Gastroesophageal sphincter (tissue), 4 donors: Measurements from ENCODE around the gene EXOC4. TPM values are rescaled to one million over a fixed set of nuclear protein-coding genes. Genes with fewer than 3 reads are reported as not detected.

Source experiments
- ATAC-seq: fragments of 150-250 bp; one replicate; pipeline ENCODE4 v1.9.1; 2016; ENCODE audit warnings: mild to moderate bottlenecking, moderate library complexity
- H3K27ac ChIP-seq, 4 donors: fragments of 200-600 bp; sonication (generic) in 3 of 4; 1 replicate in 3 of 4; 2 replicates in 1 of 4; pipeline ENCODE4 v1.5.1; 2016 to 2019
- H3K27me3 ChIP-seq: fragments of 200-600 bp; sonication (generic); one replicate; pipeline ENCODE4 v1.5.1; 2019
- H3K36me3 ChIP-seq, 2 donors: fragments of 200-600 bp; sonication (generic); one replicate each; pipeline ENCODE4 v1.5.1; 2019; ENCODE audit warnings: control low read depth in 1 of 2
- H3K4me1 ChIP-seq, 3 donors: fragments of 200-600 bp; sonication (generic); 1 replicate in 2 of 3; 2 replicates in 1 of 3; pipeline ENCODE4 v1.5.1; 2016 to 2019; ENCODE audit warnings: control low read depth in 2 of 3
- H3K4me3 ChIP-seq, 2 donors: fragments of 200-600 bp; sonication (generic); one replicate each; pipeline ENCODE4 v1.5.1; 2019; ENCODE audit warnings: mild to moderate bottlenecking in 1 of 2, moderate library complexity in 1 of 2
- H3K9me3 ChIP-seq, 3 donors: fragments of 200-600 bp; sonication (generic); one replicate each; pipeline ENCODE4 v1.5.1; 2017 to 2019; ENCODE audit warnings: control low read depth in 2 of 3
- CTCF ChIP-seq, 4 experiments: fragments of 200-600 bp in 2 of 4; fragments of 450-650 bp in 2 of 4; sonication (generic) in 1 of 4; IDR thresholded peaks; one replicate each; pipeline ENCODE4 v1.5.1; 2017 to 2019; ENCODE audit warnings: antibody characterized with exemption in 4 of 4, mild to moderate bottlenecking in 2 of 4, moderate library complexity in 2 of 4
- EP300 ChIP-seq: sonication (generic); formaldehyde crosslinking; IDR thresholded peaks from one replicate; pipeline ENCODE4 v1.6.1; 2017; ENCODE audit warnings: antibody characterized with exemption, mild to moderate bottlenecking
- POLR2A ChIP-seq, 2 donors: fragments of 450-650 bp; IDR thresholded peaks; one replicate each; pipeline ENCODE4 v1.6.1; 2017; ENCODE audit warnings: antibody characterized with exemption in 2 of 2, mild to moderate bottlenecking in 2 of 2, moderate library complexity in 1 of 2
- POLR2AphosphoS5 ChIP-seq: sonication (generic); formaldehyde crosslinking; IDR thresholded peaks from one replicate; pipeline ENCODE4 v1.6.1; 2017; ENCODE audit warnings: antibody characterized with exemption
- whole genome bisulfite sequencing, 2 donors: methylation state at CpG; one replicate each; pipeline ENCODE4 v1.1.5; 2018; ENCODE audit warnings: low coverage in 1 of 2; 5-methylcytosine and 5-hydroxymethylcytosine counted together
- total RNA-seq, 4 donors: library from RNA; depleted of rRNA; stranded (reverse); fragments of >200 nt; gene quantifications; one replicate each; pipeline ENCODE4 v1.1.0, GENCODE V29; 2016

Gene EXOC4
- total RNA-seq, 4 donors from 2014 or later: 46.3 to 85.8 (median 51.9) TPM

- WGBS, 2 donors: 99 to 100% methylated on average over 3 to 5 of the region's 5 CpGs
- no peak for ATAC-seq
- no peaks in the 10 kb centered on the region for H3K36me3 ChIP-seq
- no peaks in the 10 kb centered on the region for H3K27me3 ChIP-seq
- no peak overlapping the region for H3K4me3 ChIP-seq
- H3K4me1 ChIP-seq: no peaks in the 10 kb centered on the region
- no peak overlapping the region for H3K27ac ChIP-seq
- H3K9me3 ChIP-seq: no peaks in the 10 kb centered on the region
- TF ChIP-seq POLR2AphosphoS5: no peak
- no peak for TF ChIP-seq POLR2A (IDR thresholded peaks at IDR 0.05)
- no peak for TF ChIP-seq EP300
- TF ChIP-seq CTCF (IDR thresholded peaks at IDR 0.05): no peak
Observed at GRCh38 chr7:133511708-133512107, 258.8 kb downstream of the EXOC4 start.

- H3K27me3 ChIP-seq: no peaks in the 10 kb centered on the region
- no peaks in the 10 kb centered on the region for H3K9me3 ChIP-seq
- TF ChIP-seq POLR2A (IDR thresholded peaks at IDR 0.05) (no peak), CTCF (IDR thresholded peaks at IDR 0.05) (no peak), POLR2AphosphoS5 (no peak), EP300 (no peak)
- WGBS, 2 donors: 95 to 100% methylated on average over 4 to 11 of the region's 11 CpGs
- no peak for ATAC-seq
- H3K27ac ChIP-seq: no peak overlapping the region
- H3K4me1 ChIP-seq: no peaks in the 10 kb centered on the region
- H3K4me3 ChIP-seq: no peak overlapping the region
- no peaks in the 10 kb centered on the region for H3K36me3 ChIP-seq
Observed at GRCh38 chr7:133512560-133512959, 259.7 kb downstream of the EXOC4 start.

- 59 to 86% methylated on average over 2 of the region's 2 CpGs for WGBS, 2 donors
- H3K36me3 ChIP-seq: no peaks in the 10 kb centered on the region
- H3K27me3 ChIP-seq: no peaks in the 10 kb centered on the region
- no peaks in the 10 kb centered on the region for H3K9me3 ChIP-seq
- no peaks in the 10 kb centered on the region for H3K4me1 ChIP-seq
- H3K4me3 ChIP-seq: no peak overlapping the region
- no peak overlapping the region for H3K27ac ChIP-seq
- peak; percentile 62 for ATAC-seq
- TF ChIP-seq POLR2AphosphoS5 (peak; percentile 8), EP300 (no peak), POLR2A (IDR thresholded peaks at IDR 0.05) (no peak), CTCF (IDR thresholded peaks at IDR 0.05) (no peak)
Observed at GRCh38 chr7:133513608-133514007, 260.7 kb downstream of the EXOC4 start.

- Histone ChIP-seq H3K27ac (no peak overlapping the region), H3K9me3 (no peaks in the 10 kb centered on the region), H3K4me3 (no peak overlapping the region), H3K4me1 (no peaks in the 10 kb centered on the region), H3K27me3 (no peaks in the 10 kb centered on the region), H3K36me3 (no peaks in the 10 kb centered on the region)
- ATAC-seq: no peak
- TF ChIP-seq POLR2AphosphoS5: no peak
- no peak for TF ChIP-seq CTCF (IDR thresholded peaks at IDR 0.05)
- TF ChIP-seq POLR2A (IDR thresholded peaks at IDR 0.05): no peak
- no peak for TF ChIP-seq EP300
Observed at GRCh38 chr7:133514551-133514950, 261.7 kb downstream of the EXOC4 start.

GRCh38 chr7:133517766-133518165 lies 264.9 kb downstream of the EXOC4 start:
- no peak for ATAC-seq
- WGBS, 2 donors: 83 to 100% methylated on average over 2 to 3 of the region's 4 CpGs
- H3K9me3 ChIP-seq: no peaks in the 10 kb centered on the region
- no peaks in the 10 kb centered on the region for H3K4me1 ChIP-seq
- H3K27me3 ChIP-seq: no peaks in the 10 kb centered on the region
- no peak overlapping the region for H3K27ac ChIP-seq
- H3K4me3 ChIP-seq: no peak overlapping the region
- no peaks in the 10 kb centered on the region for H3K36me3 ChIP-seq
- no peak for TF ChIP-seq POLR2AphosphoS5
- TF ChIP-seq CTCF (IDR thresholded peaks at IDR 0.05): no peak
- TF ChIP-seq EP300: no peak
